Effector CD8-positive, alpha-beta T cell (primary cell): Measurements from ENCODE around the gene SLF2.
A peak's percentile ranks its signal among the peaks of the same experiment; 100 is the strongest.
"Not testable (repeated sequence)": the region's sequence is repeated elsewhere in the genome, so short reads cannot be mapped to it uniquely, and the experiment has no call there.

Source experiments
- DNase-seq: peaks from one replicate; lab custom pipeline; 2025; lab: John Stamatoyannopoulos, UW

The SLF2 gene

GRCh38 chr10:100962351-100963080, 49.8 kb downstream of the SLF2 start:
- DNase-seq = no peak

GRCh38 chr10:100963826-100964225, 51.1 kb downstream of the SLF2 start:
- DNase-seq = no peak

GRCh38 chr10:100965820-100966219, 53.1 kb downstream of the SLF2 start:
- DNase-seq = no peak

- no peak for DNase-seq
Measured at GRCh38 chr10:100966887-100967286, 54.1 kb downstream of the SLF2 start.

- no peak for DNase-seq
Measured at GRCh38 chr10:100967332-100967731, 54.6 kb downstream of the SLF2 start.

- no peak for DNase-seq
Measured at GRCh38 chr10:100968062-100968736, 55.4 kb downstream of the SLF2 start.

DNA sequence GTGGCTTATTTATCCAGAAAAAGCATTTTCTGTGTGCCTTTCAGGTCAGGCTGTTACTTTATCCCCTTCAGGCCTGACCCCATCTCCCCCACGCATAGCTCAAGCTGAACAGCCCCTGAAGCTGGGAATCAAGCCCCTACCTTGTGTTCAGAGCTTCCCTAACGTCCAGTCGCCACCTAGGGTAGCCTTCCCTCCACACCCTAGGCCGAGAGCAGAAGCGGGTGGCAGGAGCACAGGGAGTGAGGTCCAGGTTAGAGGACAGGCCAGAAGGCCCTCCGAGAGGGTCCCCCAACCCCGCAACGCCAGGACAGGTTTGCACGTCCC, 56.1 kb downstream of the SLF2 start:
- DNase-seq = no peak

DNA sequence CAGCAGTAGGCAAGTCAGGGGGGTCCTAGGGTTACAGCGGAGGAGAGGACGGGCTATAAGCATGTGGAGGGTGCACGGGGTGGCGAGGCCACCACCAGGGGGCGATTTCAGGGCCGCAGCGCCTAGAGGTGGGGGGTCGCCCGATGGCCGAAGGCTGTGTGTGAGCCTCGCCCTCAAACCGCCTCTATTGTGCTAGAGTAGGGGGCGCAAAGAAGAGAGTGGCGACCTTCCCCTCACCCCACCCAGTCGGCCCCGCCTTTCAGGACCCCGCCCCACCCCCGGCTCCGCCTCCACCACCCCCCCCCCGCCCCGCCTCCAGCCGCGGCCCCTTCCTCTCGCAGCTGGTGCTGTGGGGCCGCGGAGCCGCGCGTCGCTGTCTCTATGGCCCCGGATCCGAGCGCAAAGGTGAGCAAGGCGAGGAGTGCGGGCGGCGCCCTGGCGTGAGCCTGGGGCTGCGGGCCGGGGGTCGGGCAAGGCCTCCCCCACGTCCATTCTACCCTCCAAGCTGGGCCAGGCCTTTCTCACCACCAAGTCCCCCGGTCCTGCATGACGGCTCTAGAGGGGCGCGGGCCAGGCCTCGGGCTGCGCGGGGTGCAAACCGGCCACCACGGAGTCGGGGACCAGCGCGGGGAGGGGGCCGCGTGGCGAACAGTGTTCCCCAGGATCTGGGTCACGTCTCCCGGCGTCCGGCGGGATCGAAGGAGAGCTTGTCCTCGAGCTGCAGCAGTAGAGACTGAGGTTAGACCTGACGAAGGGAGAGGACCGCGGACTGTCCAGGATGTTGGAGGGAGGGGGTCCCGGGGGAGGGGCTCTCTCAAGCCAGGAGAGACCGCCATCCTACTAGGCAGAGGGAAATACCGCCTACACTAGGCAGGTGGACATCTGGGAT, 56.7 kb downstream of the SLF2 start, which contains the start of gene SEMA4G:
TSS of gene SEMA4G (plus strand) at position 318 of the 889 bp plus-strand sequence. CDS start 3,409 bp downstream, outside the sequence.
- peak; percentile 38 for DNase-seq

DNA sequence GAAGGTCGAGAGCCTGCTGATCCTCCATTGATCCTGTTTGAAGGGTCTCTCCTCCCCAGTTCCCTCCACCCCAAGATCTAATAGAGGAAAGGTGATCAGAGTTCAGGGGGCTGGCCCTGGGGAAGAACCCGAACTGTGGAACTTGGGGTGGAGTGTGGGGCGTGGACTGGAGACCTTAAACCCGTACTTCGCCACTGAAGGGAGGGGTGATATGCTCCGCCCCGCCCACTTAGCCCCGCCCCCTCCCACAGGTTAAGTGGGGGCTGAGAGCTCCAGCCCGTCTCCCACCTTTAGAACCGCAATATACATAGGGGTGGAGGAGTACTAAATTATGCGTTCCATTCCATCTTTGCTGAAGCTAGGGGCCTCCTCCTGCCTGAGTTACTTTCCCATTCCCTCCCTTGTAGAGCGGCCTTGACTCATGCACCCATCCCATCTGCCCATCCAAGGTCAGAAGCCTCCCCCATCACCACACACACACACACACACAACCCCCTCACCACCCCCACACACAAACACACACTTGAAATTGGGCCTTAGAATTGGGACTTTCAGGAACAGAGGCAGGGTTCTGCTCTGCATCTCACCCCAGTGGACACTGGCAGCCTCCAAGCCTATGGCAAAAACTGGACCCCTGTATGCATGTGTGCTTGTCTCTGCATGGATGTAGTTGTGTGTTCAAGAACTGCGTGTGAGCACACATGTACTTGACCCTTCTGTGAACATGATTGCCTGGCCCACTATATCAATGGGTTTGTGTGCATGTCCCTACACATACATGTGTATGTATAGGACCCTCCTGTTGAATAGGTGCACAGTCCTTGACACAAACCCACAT, 57.5 kb downstream of the SLF2 start:
- DNase-seq = peak; percentile 38

GRCh38 chr10:100970914-100971811, 58.4 kb downstream of the SLF2 start:
- no peak for DNase-seq

DNA sequence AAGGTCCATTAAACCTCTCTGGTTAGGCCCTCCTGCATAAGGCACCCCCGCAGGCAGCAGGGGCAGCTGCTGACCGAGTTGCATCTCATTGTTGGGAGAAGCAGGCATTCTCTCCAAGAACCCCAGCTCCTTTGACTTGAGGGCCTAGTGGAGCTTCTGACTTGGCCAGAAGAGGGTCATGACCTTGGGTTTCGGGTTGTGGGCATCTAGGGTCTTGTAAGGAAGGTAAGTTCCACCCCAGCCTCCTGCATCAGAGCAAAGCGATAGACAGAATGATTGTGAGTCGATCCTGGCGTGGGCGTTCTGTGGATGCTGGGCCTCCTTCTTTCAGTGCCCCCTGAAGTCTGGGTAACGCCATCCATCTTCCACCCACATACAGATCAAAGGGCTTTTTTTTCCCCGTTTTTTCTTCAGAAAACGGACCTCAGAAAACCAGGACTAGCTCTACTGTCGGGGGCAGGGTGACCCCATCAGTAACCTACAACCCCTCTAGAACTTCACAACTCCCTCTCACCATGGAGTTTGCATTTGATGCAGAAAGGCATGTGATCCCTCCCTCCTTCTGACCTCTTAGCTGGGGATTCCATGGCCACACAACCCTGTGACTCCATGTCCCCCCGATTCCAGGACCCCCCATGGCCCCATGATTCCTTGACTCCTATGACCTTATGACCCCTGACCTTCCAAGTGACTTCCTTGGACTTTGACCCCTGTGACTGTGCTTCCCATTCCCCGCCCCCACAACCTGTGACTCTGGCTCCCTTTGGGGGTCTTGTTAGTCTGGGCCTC, 59.5 kb downstream of the SLF2 start:
- no peak for DNase-seq

DNA sequence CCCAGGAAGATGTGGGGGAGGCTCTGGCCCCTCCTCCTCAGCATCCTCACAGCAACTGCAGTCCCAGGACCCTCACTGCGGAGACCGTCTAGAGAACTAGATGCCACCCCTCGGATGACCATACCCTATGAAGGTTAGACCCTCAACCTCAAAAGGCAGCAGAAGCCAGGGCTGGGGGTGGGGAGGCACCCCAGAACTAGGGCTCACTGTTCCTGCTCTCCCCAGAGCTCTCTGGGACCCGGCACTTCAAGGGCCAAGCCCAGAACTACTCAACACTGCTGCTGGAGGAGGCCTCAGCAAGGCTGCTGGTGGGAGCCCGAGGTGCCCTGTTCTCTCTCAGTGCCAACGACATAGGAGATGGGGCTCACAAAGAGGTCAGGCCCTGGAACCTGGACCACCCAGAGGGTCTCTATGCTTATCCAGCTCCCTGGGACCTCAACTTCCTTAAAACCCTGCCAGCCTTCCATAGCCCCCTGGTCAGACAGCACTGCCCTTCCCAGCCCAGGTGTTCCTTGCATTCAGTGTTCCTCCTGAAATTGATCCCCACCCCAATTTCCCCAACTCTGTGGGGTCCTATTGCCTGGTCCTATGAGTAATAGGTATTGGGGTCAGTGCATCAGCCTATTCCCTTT, 60.3 kb downstream of the SLF2 start:
- no peak for DNase-seq

- DNase-seq = not testable (repeated sequence)
Measured at GRCh38 chr10:100975397-100975796, 62.6 kb downstream of the SLF2 start.

GRCh38 chr10:100976906-100977305, 64.1 kb downstream of the SLF2 start:
- no peak for DNase-seq

DNA sequence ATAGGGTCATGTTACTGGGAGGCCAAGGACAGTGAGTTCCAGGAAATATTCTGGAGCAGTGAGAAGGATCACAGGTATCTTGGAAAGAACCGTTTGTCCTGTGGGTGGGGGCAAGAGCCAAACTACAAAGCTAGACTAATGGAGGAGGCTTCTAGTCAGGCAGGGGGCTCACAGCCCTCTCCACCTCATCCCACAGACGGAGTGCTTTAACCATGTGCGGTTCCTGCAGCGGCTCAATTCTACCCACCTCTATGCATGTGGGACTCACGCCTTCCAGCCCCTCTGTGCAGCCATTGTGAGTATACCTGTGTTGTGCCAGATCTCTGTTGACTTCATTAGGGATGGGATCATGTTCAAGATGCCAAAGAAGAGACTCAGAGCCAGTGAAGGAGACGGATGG, 64.7 kb downstream of the SLF2 start:
- DNase-seq = no peak

- DNase-seq = no peak
Measured at GRCh38 chr10:100978121-100978900, 65.5 kb downstream of the SLF2 start.

GRCh38 chr10:100978901-100979195, 66.1 kb downstream of the SLF2 start:
- no peak for DNase-seq

DNA sequence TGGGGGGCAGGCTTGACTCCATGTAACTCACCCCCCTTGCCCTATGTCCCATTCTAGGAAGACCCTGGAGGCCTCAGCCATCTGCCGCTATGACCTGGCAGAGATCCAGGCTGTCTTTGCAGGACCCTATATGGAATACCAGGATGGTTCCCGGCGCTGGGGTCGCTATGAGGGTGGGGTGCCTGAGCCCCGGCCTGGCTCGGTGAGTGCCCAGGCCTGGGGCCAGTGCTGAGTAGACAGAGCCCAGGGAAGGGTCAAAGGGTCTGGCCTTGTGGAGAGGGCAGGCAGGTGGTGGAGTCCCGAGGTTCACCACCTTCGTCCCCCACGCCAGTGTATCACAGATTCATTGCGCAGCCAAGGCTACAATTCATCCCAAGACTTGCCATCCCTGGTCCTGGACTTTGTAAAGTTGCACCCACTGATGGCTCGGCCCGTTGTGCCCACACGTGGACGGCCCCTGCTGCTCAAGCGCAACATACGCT, 67.1 kb downstream of the SLF2 start:
- DNase-seq = no peak

GRCh38 chr10:100980311-100980710, 67.5 kb downstream of the SLF2 start:
- DNase-seq = no peak
